Tibial nerve (tissue), 4 donors: ENCODE data around the gene UMPS. TPM values are rescaled to one million over a fixed set of nuclear protein-coding genes. Genes with fewer than 3 reads are reported as not detected.
"Not testable (repeated sequence)": the region's sequence is repeated elsewhere in the genome, so short reads cannot be mapped to it uniquely, and the experiment has no call there.

ENCODE experiments used
- DNase-seq, 2 donors: peaks; one replicate each; pipeline ENCODE4 v3.0.0-alpha.2; 2019; ENCODE audit warnings: low spot score in 2 of 2
- H3K27ac ChIP-seq, 4 donors: fragments of 200-600 bp; sonication (generic) in 3 of 4; one replicate each; pipeline ENCODE4 v1.5.1; 2017 to 2019; ENCODE audit warnings: mild to moderate bottlenecking in 1 of 4
- H3K27me3 ChIP-seq, 2 donors: fragments of 200-600 bp; sonication (generic) in 1 of 2; one replicate each; pipeline versions ENCODE4 v1.5.1 to v1.6.0; 2017 to 2019
- H3K36me3 ChIP-seq, 3 donors: fragments of 200-600 bp; sonication (generic); one replicate each; pipeline ENCODE4 v1.5.1; 2018 to 2019
- H3K4me1 ChIP-seq, 4 donors: fragments of 200-600 bp; sonication (generic) in 3 of 4; one replicate each; pipeline ENCODE4 v1.5.1; 2017 to 2019
- H3K4me3 ChIP-seq, 4 donors: fragments of 200-600 bp; sonication (generic) in 3 of 4; one replicate each; pipeline ENCODE4 v1.5.1; 2017 to 2019; ENCODE audit warnings: mild to moderate bottlenecking in 1 of 4, moderate library complexity in 1 of 4
- H3K9me3 ChIP-seq, 4 donors: fragments of 200-600 bp; sonication (generic) in 3 of 4; one replicate each; pipeline ENCODE4 v1.5.1; 2017 to 2019
- CTCF ChIP-seq, 5 experiments: fragments of 200-600 bp in 3 of 5; fragments of 450-650 bp in 2 of 5; sonication (generic) in 3 of 5; IDR thresholded peaks; one replicate each; pipeline ENCODE4 v1.5.1; 2016 to 2019; ENCODE audit warnings: antibody characterized with exemption in 5 of 5, mild to moderate bottlenecking in 3 of 5, moderate library complexity in 2 of 5
- EP300 ChIP-seq, 2 donors: sonication (generic); formaldehyde crosslinking; IDR thresholded peaks; one replicate each; pipeline ENCODE4 v1.6.1; 2017; ENCODE audit warnings: antibody characterized with exemption in 2 of 2, mild to moderate bottlenecking in 1 of 2
- POLR2A ChIP-seq, 2 donors: fragments of 450-650 bp; IDR thresholded peaks; one replicate each; pipeline ENCODE4 v1.6.1; 2017; ENCODE audit warnings: antibody characterized with exemption in 2 of 2, mild to moderate bottlenecking in 2 of 2, moderate library complexity in 2 of 2
- WGBS, 2 donors: methylation state at CpG; one replicate each; pipeline ENCODE4 v1.1.5; 2018; 5-methylcytosine and 5-hydroxymethylcytosine counted together
- total RNA-seq, 4 donors: library from RNA; depleted of rRNA; stranded (reverse); fragments of >200 nt; gene quantifications; one replicate each; pipeline ENCODE4 v1.1.0, GENCODE V29; 2016

UMPS gene
- total RNA-seq, 4 donors from 2014 or later: 11.0 to 34.5 (median 16.2) TPM

- Histone ChIP-seq H3K9me3 (no peaks in the 10 kb centered on the region), H3K27me3 (no peaks in the 10 kb centered on the region), H3K27ac (no peak overlapping the region), H3K36me3 (peaks cover 0 to 98% (median 2%) of the 10 kb centered on the region in 3 donors), H3K4me1 (peaks cover 0 to 10% (median 0%) of the 10 kb centered on the region in 4 donors), H3K4me3 (no peak overlapping the region)
- no peak for DNase-seq
- TF ChIP-seq CTCF (IDR thresholded peaks at IDR 0.05) (no peak), EP300 (IDR thresholded peaks at IDR 0.05) (no peak), POLR2A (IDR thresholded peaks at IDR 0.05) (no peak)
- WGBS, 2 donors: 89 to 90% methylated on average over 6 of the region's 6 CpGs
These were observed 10.8 kb downstream of the UMPS start for GRCh38 chr3:124741027-124741426.

DNA sequence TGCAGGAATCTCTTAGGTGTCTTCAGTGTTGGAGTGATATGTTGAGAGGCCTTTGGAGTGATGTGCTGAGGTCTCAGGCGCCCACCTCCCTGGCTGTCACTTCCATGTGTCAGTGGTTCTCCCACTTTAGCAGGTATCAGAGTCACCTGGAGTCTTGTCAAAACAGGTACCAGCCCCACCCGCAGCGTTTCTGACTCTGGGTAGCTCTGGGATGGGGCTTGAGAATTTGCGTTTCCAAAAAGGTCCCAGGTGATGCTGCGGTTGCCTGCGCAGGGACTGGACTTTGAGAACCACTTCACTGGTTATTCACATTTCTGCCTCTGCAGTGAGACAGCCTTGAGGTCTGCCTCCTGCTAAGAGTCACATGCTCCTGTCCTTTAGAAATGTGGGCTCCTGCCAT lies 15.5 kb downstream of the UMPS start:
- no peaks in the 10 kb centered on the region for H3K27me3 ChIP-seq
- 91 to 96% methylated on average over 5 to 6 of the region's 6 CpGs for WGBS, 2 donors
- H3K27ac ChIP-seq: no peak overlapping the region
- no peaks in the 10 kb centered on the region for H3K9me3 ChIP-seq
- H3K36me3 ChIP-seq: peaks cover 0 to 68% (median 2%) of the 10 kb centered on the region in 3 donors
- TF ChIP-seq EP300 (IDR thresholded peaks at IDR 0.05) (no peak), CTCF (IDR thresholded peaks at IDR 0.05) (no peak), POLR2A (IDR thresholded peaks at IDR 0.05) (no peak)
- no peak overlapping the region for H3K4me3 ChIP-seq
- no peak for DNase-seq
- no peaks in the 10 kb centered on the region for H3K4me1 ChIP-seq

GRCh38 chr3:124747111-124747981 lies 17.1 kb downstream of the UMPS start:
- H3K27ac ChIP-seq: no peak overlapping the region
- H3K27me3 ChIP-seq: no peaks in the 10 kb centered on the region
- no peak for DNase-seq
- H3K4me1 ChIP-seq: no peaks in the 10 kb centered on the region
- H3K36me3 ChIP-seq: peaks cover 0 to 52% (median 2%) of the 10 kb centered on the region in 3 donors
- TF ChIP-seq CTCF (IDR thresholded peaks at IDR 0.05) (no peak), EP300 (IDR thresholded peaks at IDR 0.05) (no peak), POLR2A (IDR thresholded peaks at IDR 0.05) (no peak)
- no peaks in the 10 kb centered on the region for H3K9me3 ChIP-seq
- 90 to 93% methylated on average over 14 of the region's 14 CpGs for WGBS, 2 donors
- H3K4me3 ChIP-seq: no peak overlapping the region

DNA sequence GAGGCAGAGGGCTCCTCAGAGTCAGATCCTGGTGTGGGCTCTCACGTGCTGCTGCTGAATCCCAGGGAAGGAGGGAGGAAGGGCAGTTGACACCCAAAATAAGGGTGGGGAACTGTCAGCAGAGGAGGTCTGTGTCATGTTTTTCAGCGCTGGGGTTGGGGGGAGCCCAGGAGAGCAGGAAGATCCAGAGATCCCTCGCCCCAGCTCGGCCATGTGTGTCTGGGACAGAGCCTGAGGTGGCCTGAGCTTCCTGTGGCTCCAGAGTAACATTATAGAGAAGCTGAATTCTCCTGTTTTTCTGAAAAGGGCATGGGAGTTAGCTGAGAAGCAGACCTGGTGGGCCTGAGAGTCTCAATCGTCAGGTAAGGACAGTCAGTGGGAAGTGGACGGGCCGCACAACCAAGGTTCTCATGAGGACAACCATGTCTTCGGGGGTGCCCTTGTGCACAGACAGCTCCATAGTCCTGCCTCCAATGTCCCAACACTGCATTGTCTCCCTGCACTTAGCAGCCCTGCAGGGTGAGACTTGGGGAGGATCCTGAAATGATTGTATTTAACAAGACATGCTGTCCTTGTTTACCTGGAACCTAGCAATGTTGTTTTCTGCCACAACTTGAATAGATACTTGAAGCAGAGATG lies 18.4 kb downstream of the UMPS start:
- TF ChIP-seq CTCF (IDR thresholded peaks at IDR 0.05) (no peak), POLR2A (IDR thresholded peaks at IDR 0.05) (no peak), EP300 (IDR thresholded peaks at IDR 0.05) (no peak)
- H3K27ac ChIP-seq: no peak overlapping the region
- H3K36me3 ChIP-seq: peaks cover 0 to 38% (median 2%) of the 10 kb centered on the region in 3 donors
- DNase-seq: no peak
- no peaks in the 10 kb centered on the region for H3K4me1 ChIP-seq
- no peak overlapping the region for H3K4me3 ChIP-seq
- 82 to 85% methylated on average over 8 of the region's 8 CpGs for WGBS, 2 donors
- no peaks in the 10 kb centered on the region for H3K27me3 ChIP-seq
- H3K9me3 ChIP-seq: no peaks in the 10 kb centered on the region

- not testable (repeated sequence) for H3K9me3 ChIP-seq, H3K4me1 ChIP-seq, H3K4me3 ChIP-seq, H3K27ac ChIP-seq, H3K27me3 ChIP-seq, DNase-seq
- peaks cover 0 to 26% (median 0%) of the 10 kb centered on the region in 3 donors for H3K36me3 ChIP-seq
- WGBS, 2 donors: 85 to 92% methylated on average over 7 to 8 of the region's 27 CpGs
These were observed 19.6 kb downstream of the UMPS start for GRCh38 chr3:124749877-124750276.
